Measurements from ENCODE around the gene CD300LF. TPM values are rescaled to one million over a fixed set of nuclear protein-coding genes. Genes with fewer than 3 reads are reported as not detected.

CD300LF gene
- total RNA-seq (2022) (2.2 and 2.4 TPM in 2 replicates), Bru-seq, nascent RNA (percentile 45 among the genes with signal in this experiment), BruChase-seq, experiment 1, labeled RNA remaining after a 2-hour chase (percentile 49 among the genes with signal in this experiment), BruChase-seq, experiment 2, labeled RNA remaining after a 6-hour chase (percentile 41 among the genes with signal in this experiment)
- long read RNA-seq, partial matches to known transcripts = 0 of 5 reads
- long read RNA-seq, other reads (novel, unspliced or antisense) = 5 of 5 reads

GRCh38 chr17:74712756-74713155 lies at the start of gene CD300LF:
Gene CD300LF (minus strand): TSS chr17:74712923. CDS start chr17:74712866, 57 bp downstream.
- Mint-ChIP-seq H3K9me3 (ENCODE audit: unreplicated experiment) (no peaks in the 10 kb centered on the region), H3K4me3 (ENCODE audit: unreplicated experiment) (no peak within 1 kb of the TSS), H3K4me1 (ENCODE audit: low read depth, unreplicated experiment) (peaks cover 17% of the 10 kb centered on the region), H3K27me3 (ENCODE audit: insufficient read depth, unreplicated experiment) (no peaks in the 10 kb centered on the region), H3K27ac (ENCODE audit: unreplicated experiment) (peak within 1 kb of the TSS; percentile 56), H3K36me3 (ENCODE audit: insufficient read depth, unreplicated experiment) (no peaks in the 10 kb centered on the region)
- TF ChIP-seq CTCF (IDR thresholded peaks at IDR 0.05; ENCODE audit: insufficient read depth in 1 of 2, low read depth in 1 of 2, low read length in 1 of 2, severe bottlenecking in 1 of 2, unreplicated experiment in 1 of 2) = no peak
- intact Hi-C loops (cut with micrococcal nuclease; ENCODE audit: unreplicated experiment) = no loop called here
- ChIA-PET CTCF (no interaction called here), POLR2A (no interaction called here)
- Histone ChIP-seq H3K27me3 (replicated peaks; ENCODE audit: control insufficient read depth, insufficient read depth, low read length) (no peaks in the 10 kb centered on the region), H3K4me1 (peaks cover 29% of the 10 kb centered on the region), H3K36me3 (ENCODE audit: control insufficient read depth, insufficient read depth, low read length) (no peaks in the 10 kb centered on the region), H3K9me3 (no peaks in the 10 kb centered on the region), H3K4me3 (ENCODE audit: low read depth, low read length) (no peak within 1 kb of the TSS)
- DNase-seq = no peak
- BruUV-seq (replicated peaks) = no TSS peak

- Mint-ChIP-seq H3K36me3 (ENCODE audit: insufficient read depth, unreplicated experiment) (peaks cover 45% of the 10 kb centered on the region), H3K27me3 (ENCODE audit: insufficient read depth, unreplicated experiment) (no peaks in the 10 kb centered on the region), H3K9me3 (ENCODE audit: unreplicated experiment) (no peaks in the 10 kb centered on the region), H3K27ac (ENCODE audit: unreplicated experiment) (peak overlapping the region; percentile 94), H3K4me1 (ENCODE audit: low read depth, unreplicated experiment) (peaks cover 35% of the 10 kb centered on the region), H3K4me3 (ENCODE audit: unreplicated experiment) (no peak overlapping the region)
- no peak for DNase-seq
- Histone ChIP-seq H3K4me1 (peaks cover 94% of the 10 kb centered on the region), H3K27me3 (replicated peaks; ENCODE audit: control insufficient read depth, insufficient read depth, low read length) (no peaks in the 10 kb centered on the region), H3K9me3 (no peaks in the 10 kb centered on the region), H3K4me3 (ENCODE audit: low read depth, low read length) (no peak overlapping the region), H3K36me3 (ENCODE audit: control insufficient read depth, insufficient read depth, low read length) (no peaks in the 10 kb centered on the region; the same call in none of the 2 replicates)
- BruUV-seq (replicated peaks) = no TSS peak
- POLR2A ChIA-PET = no interaction called here
- no peak for TF ChIP-seq CTCF (IDR thresholded peaks at IDR 0.05; ENCODE audit: insufficient read depth in 1 of 2, low read depth in 1 of 2, low read length in 1 of 2, severe bottlenecking in 1 of 2, unreplicated experiment in 1 of 2)
- CTCF ChIA-PET = interaction anchor here (0.6 to 1.4 kb wide), 2 partner anchors 18 to 447 kb away, joined by 3 to 4 read pairs; no protein-coding TSS in a partner anchor
- intact Hi-C loops (cut with micrococcal nuclease; ENCODE audit: unreplicated experiment) = loop anchor here (2.0 kb wide), 1 partner anchor 15 kb away; the partner anchor contains the start of gene NAT9
These were observed 49.2 kb upstream of the CD300LF start for GRCh38 chr17:74761931-74762330.

DNA sequence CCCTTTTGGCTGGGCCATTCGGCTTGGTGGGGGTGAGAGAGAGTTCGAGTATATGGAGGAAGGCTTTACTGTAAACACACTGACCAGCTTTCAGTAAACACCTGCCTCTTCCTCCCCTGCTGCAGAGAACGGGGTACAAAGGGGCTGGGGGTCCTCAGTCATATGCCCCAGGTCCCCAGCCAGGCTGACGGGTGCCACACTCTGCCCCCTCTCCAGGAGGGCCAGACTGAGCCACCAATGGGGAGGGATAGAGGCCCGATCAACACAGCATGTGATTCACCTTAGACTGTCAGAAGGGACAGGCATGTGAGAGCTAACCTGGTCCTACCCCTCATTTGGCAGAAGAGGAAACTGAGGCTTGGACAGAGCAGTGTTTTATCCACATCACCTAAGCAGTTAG lies 48.7 kb upstream of the CD300LF start:
- ChIA-PET POLR2A (no interaction called here), CTCF (interaction anchor here (3.3 to 5.0 kb wide), 2 partner anchors 9 to 13 kb away, joined by 25 to 102 read pairs; partner anchors contain the start of gene NHERF1)
- Mint-ChIP-seq H3K36me3 (ENCODE audit: insufficient read depth, unreplicated experiment) (peaks cover 40% of the 10 kb centered on the region), H3K4me1 (ENCODE audit: low read depth, unreplicated experiment) (peaks cover 35% of the 10 kb centered on the region), H3K27ac (ENCODE audit: unreplicated experiment) (peak overlapping the region; percentile 94), H3K9me3 (ENCODE audit: unreplicated experiment) (no peaks in the 10 kb centered on the region), H3K4me3 (ENCODE audit: unreplicated experiment) (peak overlapping the region; percentile 16), H3K27me3 (ENCODE audit: insufficient read depth, unreplicated experiment) (no peaks in the 10 kb centered on the region)
- Histone ChIP-seq H3K27me3 (replicated peaks; ENCODE audit: control insufficient read depth, insufficient read depth, low read length) (no peaks in the 10 kb centered on the region), H3K4me3 (ENCODE audit: low read depth, low read length) (no peak overlapping the region), H3K4me1 (peaks cover 94% of the 10 kb centered on the region), H3K9me3 (no peaks in the 10 kb centered on the region), H3K36me3 (ENCODE audit: control insufficient read depth, insufficient read depth, low read length) (no peaks in the 10 kb centered on the region; the same call in none of the 2 replicates)
- BruUV-seq (replicated peaks) = no TSS peak
- intact Hi-C loops (cut with micrococcal nuclease; ENCODE audit: unreplicated experiment) = loop anchor here (2.0 kb wide), 1 partner anchor 15 kb away; the partner anchor contains the start of gene NAT9
- TF ChIP-seq CTCF (IDR thresholded peaks at IDR 0.05; ENCODE audit: insufficient read depth in 1 of 2, low read depth in 1 of 2, low read length in 1 of 2, severe bottlenecking in 1 of 2, unreplicated experiment in 1 of 2) = no peak
- no peak for DNase-seq
